NCI-H2107 treated with DMSO at 0.1 percent for 48 hours (cell line): ENCODE data around the gene F13B.
"Not testable (repeated sequence)": the region's sequence is repeated elsewhere in the genome, so short reads cannot be mapped to it uniquely, and the experiment has no call there.

ENCODE experiments used
- DNase-seq: peaks from one replicate; lab custom pipeline; 2025; ENCODE audit not compliant: unreplicated experiment; lab: John Stamatoyannopoulos, UW

Gene F13B

GRCh38 chr1:197042676-197043341 lies 24.3 kb downstream of the F13B start:
- peak; percentile 67 for DNase-seq

GRCh38 chr1:197041486-197042353 lies 25.3 kb downstream of the F13B start:
- no peak for DNase-seq

GRCh38 chr1:197036861-197037260 lies 30.2 kb downstream of the F13B start:
- no peak for DNase-seq

GRCh38 chr1:197034631-197035339 lies 32.3 kb downstream of the F13B start:
- DNase-seq, result not testable (repeated sequence)

- no peak for DNase-seq
Observed at GRCh38 chr1:197029749-197030148, 37.3 kb downstream of the F13B start.

GRCh38 chr1:197027359-197027758 lies 39.7 kb downstream of the F13B start:
- no peak for DNase-seq

GRCh38 chr1:197024460-197024859 lies 42.6 kb downstream of the F13B start:
- DNase-seq, result no peak

- no peak for DNase-seq
Observed at GRCh38 chr1:197021716-197022115, 45.3 kb downstream of the F13B start.

- DNase-seq, result no peak
Observed at GRCh38 chr1:197017558-197018146, 49.4 kb downstream of the F13B start.

GRCh38 chr1:197016751-197017150 lies 50.3 kb downstream of the F13B start:
- no peak for DNase-seq

- DNase-seq, result no peak
Observed at GRCh38 chr1:197013234-197013633, 53.8 kb downstream of the F13B start.

- no peak for DNase-seq
Observed at GRCh38 chr1:197011614-197012013, 55.4 kb downstream of the F13B start.

GRCh38 chr1:197008861-197009260 lies 58.2 kb downstream of the F13B start:
- no peak for DNase-seq

- DNase-seq, result no peak
Observed at GRCh38 chr1:197003132-197003531, 63.9 kb downstream of the F13B start.

- no peak for DNase-seq
Observed at GRCh38 chr1:197001828-197002227, 65.2 kb downstream of the F13B start.

GRCh38 chr1:196997423-196997822 lies 69.6 kb downstream of the F13B start:
- no peak for DNase-seq

GRCh38 chr1:196993916-196994315 lies 73.1 kb downstream of the F13B start:
- DNase-seq, result no peak

- DNase-seq, result peak; percentile 73
Observed at GRCh38 chr1:196991919-196992651, 75.0 kb downstream of the F13B start.
